ENCODE measurements around the gene KCNQ5. TPM values are rescaled to one million over a fixed set of nuclear protein-coding genes. Genes with fewer than 3 reads are reported as not detected.

Gene KCNQ5
- total RNA-seq, 1 experiment from 2014 or later, result not detected

- no peaks in the 10 kb centered on the region; the same call in 1 of the 2 replicates for H3K9me3 ChIP-seq (replicated peaks)
- H3K4me1 ChIP-seq, result no peaks in the 10 kb centered on the region
- H3K27me3 ChIP-seq, result no peaks in the 10 kb centered on the region
- no peak overlapping the region for H3K4me3 ChIP-seq
- no peak for DNase-seq
- no peak overlapping the region for H3K27ac ChIP-seq
- no peaks in the 10 kb centered on the region for H3K36me3 ChIP-seq
Measured at GRCh38 chr6:73131706-73132105, 509.8 kb downstream of the KCNQ5 start.

DNA sequence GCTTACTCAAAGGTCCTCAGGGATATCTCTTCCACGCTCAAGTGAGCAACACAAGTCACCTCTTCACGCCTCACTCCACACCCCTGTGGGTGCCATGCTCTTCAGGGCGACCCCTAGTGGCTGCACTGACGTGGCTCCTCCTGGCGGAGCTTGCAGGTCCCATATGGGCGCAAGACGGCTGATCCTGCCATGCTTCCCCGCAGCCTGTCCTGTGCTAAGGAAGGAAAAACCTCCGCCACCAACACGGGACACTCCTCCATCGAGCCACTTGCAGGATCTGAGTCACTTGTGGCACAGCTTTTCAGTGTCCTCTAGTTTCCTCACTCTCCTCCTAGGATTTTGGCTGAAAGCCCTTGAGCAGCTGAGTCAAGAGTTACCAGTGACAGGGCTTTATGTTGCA lies 512.7 kb downstream of the KCNQ5 start:
- peak; percentile 29 to 36 for DNase-seq
- no peaks in the 10 kb centered on the region; the same call in 1 of the 2 replicates for H3K9me3 ChIP-seq (replicated peaks)
- no peak overlapping the region for H3K27ac ChIP-seq
- no peaks in the 10 kb centered on the region for H3K36me3 ChIP-seq
- H3K27me3 ChIP-seq, result no peaks in the 10 kb centered on the region
- H3K4me3 ChIP-seq, result no peak overlapping the region
- no peaks in the 10 kb centered on the region for H3K4me1 ChIP-seq

DNA sequence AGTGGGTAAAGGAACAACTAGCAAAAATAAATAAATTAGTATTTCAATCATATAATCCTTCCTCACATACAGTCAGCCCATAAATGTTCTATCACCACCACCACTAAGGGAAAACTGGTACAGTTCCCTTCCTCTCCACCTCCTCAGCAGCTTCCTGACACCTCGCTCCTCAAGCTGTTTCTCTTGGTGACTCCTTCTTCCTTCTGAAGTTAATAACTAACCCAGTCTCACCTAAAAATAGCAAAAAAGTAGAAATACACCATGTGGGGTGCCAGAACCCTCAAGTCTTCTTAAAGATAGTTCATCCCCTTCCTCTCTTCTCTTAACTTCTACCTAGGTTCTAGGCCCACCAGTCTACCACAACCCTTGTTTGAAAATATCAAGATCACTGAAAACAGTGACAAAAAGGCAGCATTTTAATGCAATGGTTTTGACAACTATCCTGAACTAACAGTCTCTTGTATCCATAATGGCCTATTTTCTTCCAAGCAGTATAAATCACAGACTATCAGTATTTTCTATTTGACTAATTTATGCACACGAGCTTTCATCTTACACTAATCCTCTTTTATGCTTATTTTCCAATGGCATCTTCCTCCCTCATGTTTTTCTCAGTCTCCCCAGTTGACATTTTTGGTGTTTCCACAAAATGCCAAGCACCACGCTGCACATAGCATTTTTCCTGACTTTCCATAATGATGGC lies 518.0 kb downstream of the KCNQ5 start:
- no peak for DNase-seq
- Histone ChIP-seq H3K27me3 (no peaks in the 10 kb centered on the region), H3K4me3 (no peak overlapping the region), H3K9me3 (replicated peaks) (no peaks in the 10 kb centered on the region; the same call in 1 of the 2 replicates), H3K36me3 (no peaks in the 10 kb centered on the region), H3K27ac (no peak overlapping the region), H3K4me1 (no peaks in the 10 kb centered on the region)

- no peaks in the 10 kb centered on the region for H3K36me3 ChIP-seq
- no peaks in the 10 kb centered on the region for H3K9me3 ChIP-seq (replicated peaks)
- H3K27ac ChIP-seq, result no peak overlapping the region
- no peaks in the 10 kb centered on the region for H3K27me3 ChIP-seq
- no peak overlapping the region for H3K4me3 ChIP-seq
- H3K4me1 ChIP-seq, result no peaks in the 10 kb centered on the region
- DNase-seq, result no peak
Measured at GRCh38 chr6:73143551-73143950, 521.7 kb downstream of the KCNQ5 start.

DNA sequence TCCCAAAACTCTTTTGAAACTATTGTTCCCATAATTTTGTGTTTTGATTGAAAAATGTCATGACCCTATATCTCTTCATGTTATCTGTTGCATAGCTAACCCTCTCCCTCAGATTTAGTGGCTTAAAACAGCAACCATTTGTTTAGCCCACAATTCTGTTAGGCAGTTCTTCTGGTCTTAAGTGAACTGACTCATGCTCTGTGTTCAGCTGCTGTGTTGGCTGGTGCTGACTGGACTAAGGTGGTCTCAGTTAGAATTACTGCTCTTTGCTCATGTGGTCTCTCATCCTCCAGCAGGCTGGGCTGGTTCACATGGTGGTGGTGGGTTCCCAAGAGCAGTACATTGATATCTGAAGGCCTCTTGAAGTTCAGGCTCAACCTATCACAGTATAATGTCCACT lies 522.7 kb downstream of the KCNQ5 start:
- no peaks in the 10 kb centered on the region for H3K9me3 ChIP-seq (replicated peaks)
- H3K4me3 ChIP-seq, result no peak overlapping the region
- H3K4me1 ChIP-seq, result no peaks in the 10 kb centered on the region
- H3K27me3 ChIP-seq, result no peaks in the 10 kb centered on the region
- no peaks in the 10 kb centered on the region for H3K36me3 ChIP-seq
- H3K27ac ChIP-seq, result no peak overlapping the region
- DNase-seq, result no peak

DNA sequence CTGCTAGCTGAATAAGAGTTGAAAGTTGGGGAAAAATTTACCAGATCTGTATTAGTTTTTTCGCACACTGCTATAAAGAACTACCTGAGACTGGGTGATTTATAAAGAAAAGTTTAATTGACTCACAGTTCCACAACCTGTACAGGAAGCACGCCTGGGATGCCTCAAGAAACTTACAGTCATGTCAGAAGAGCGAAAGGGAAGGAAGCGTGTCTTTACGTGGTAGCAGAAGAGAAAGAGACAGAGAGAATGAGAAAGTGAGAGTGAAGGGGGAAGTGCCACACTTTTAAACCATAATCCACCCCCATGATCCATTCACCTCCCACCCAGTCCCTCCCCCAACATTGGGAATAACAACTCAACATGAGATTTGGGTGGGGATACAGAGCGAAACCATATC lies 523.8 kb downstream of the KCNQ5 start:
- no peaks in the 10 kb centered on the region for H3K4me1 ChIP-seq
- H3K27ac ChIP-seq, result no peak overlapping the region
- H3K4me3 ChIP-seq, result no peak overlapping the region
- H3K36me3 ChIP-seq, result no peaks in the 10 kb centered on the region
- no peak for DNase-seq
- no peaks in the 10 kb centered on the region for H3K27me3 ChIP-seq
- H3K9me3 ChIP-seq (replicated peaks), result no peaks in the 10 kb centered on the region

- Histone ChIP-seq H3K27ac (no peak overlapping the region), H3K4me1 (no peaks in the 10 kb centered on the region), H3K4me3 (no peak overlapping the region), H3K36me3 (no peaks in the 10 kb centered on the region), H3K27me3 (no peaks in the 10 kb centered on the region), H3K9me3 (replicated peaks) (no peaks in the 10 kb centered on the region)
- no peak for DNase-seq
Measured at GRCh38 chr6:73151732-73152131, 529.9 kb downstream of the KCNQ5 start.

GRCh38 chr6:73152556-73152955 lies 530.7 kb downstream of the KCNQ5 start:
- Histone ChIP-seq H3K4me1 (no peaks in the 10 kb centered on the region), H3K36me3 (no peaks in the 10 kb centered on the region), H3K27ac (no peak overlapping the region), H3K9me3 (replicated peaks) (no peaks in the 10 kb centered on the region), H3K4me3 (no peak overlapping the region), H3K27me3 (no peaks in the 10 kb centered on the region)
- no peak for DNase-seq

DNA sequence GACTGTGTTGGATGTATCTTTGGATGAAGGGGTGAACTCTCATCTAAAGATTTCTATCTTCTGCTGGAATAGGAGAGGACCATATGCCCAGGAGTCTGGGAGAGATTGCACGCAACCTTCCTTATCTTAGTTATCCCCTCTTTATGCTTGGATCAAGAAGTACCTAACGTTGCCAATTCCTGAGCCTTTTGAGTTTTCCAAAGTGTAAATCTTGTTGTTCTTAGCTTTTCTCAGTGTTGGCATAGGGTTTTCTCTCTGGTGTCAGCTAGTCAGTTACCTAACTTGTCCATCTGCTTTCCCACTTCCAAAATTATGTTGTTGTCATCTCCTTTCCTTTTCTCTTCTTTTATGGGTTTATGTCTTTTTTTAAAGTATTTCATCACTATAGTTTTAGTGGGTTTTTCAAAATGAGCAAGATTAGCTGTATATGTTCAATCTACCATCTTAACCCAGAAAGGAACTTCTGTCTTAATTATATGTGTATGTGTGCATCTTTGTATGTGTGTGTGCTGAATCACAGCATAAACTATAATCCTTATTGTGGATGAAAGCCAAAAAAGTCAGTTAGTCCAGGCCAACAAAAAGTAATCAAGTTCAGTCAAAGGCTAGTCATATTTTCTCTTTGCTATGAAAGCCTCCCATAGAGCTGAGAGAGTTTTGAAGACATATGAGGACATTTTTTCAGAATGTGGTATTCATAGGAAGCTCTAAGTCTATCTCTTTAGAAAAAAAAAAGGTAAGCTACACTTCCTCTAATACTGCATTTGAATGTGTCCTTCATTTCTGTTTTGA lies 531.3 kb downstream of the KCNQ5 start:
- H3K27ac ChIP-seq, result no peak overlapping the region
- DNase-seq, result no peak
- no peaks in the 10 kb centered on the region for H3K9me3 ChIP-seq (replicated peaks)
- no peaks in the 10 kb centered on the region for H3K27me3 ChIP-seq
- H3K4me3 ChIP-seq, result no peak overlapping the region
- no peaks in the 10 kb centered on the region for H3K36me3 ChIP-seq
- no peaks in the 10 kb centered on the region for H3K4me1 ChIP-seq

- Histone ChIP-seq H3K4me1 (no peaks in the 10 kb centered on the region), H3K36me3 (no peaks in the 10 kb centered on the region), H3K27ac (no peak overlapping the region), H3K4me3 (no peak overlapping the region), H3K27me3 (no peaks in the 10 kb centered on the region), H3K9me3 (replicated peaks) (no peaks in the 10 kb centered on the region)
- no peak for DNase-seq
Measured at GRCh38 chr6:73156793-73157767, 535.2 kb downstream of the KCNQ5 start.

DNA sequence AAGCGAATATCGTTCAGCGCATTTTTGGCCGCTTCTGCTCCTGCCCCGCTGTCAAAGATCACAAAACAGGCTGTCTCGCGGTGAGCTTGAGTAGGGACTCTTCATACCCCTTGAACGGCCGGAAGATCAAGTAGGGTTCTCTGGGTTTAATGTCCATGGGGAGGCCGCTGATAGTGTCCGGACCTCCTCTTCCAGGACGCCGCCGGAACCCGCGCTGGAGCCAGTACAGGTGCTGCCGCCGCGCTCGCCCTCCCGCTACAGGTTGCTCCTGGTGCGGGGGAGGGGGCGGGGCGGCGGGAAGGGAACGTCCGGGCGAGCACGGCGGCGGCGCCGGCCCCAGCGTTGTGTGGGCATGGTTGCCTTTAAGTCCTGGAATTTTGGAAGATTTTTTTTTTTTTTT lies 536.0 kb downstream of the KCNQ5 start:
- Histone ChIP-seq H3K4me1 (no peaks in the 10 kb centered on the region), H3K27ac (no peak overlapping the region)
- DNase-seq, result no peak

DNA sequence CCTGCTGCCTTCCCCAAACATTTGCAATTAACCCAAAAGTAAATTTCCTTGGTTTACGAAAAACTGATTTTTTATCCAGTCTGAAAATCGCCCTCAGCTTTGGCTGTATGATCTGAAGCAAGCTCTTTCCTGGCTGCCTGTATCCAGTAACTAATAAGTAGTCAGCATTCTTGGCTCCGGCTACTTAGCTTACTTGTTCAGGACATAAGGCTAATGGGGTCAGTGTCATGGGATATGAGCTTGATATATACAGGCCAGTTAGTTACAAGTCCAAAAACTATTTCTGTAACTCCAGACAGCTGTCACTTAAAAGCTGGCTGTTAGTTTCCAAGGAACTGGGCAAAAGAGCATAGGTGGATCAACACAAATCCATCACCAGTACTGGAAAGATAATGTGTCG lies 547.2 kb downstream of the KCNQ5 start:
- Histone ChIP-seq H3K9me3 (replicated peaks) (no peaks in the 10 kb centered on the region), H3K27ac (no peak overlapping the region), H3K4me3 (no peak overlapping the region), H3K4me1 (no peaks in the 10 kb centered on the region), H3K36me3 (no peaks in the 10 kb centered on the region), H3K27me3 (no peaks in the 10 kb centered on the region)
- no peak for DNase-seq

More for the DNA sequence above, 536.0 kb downstream of the KCNQ5 start:
- Histone ChIP-seq H3K36me3 (no peaks in the 10 kb centered on the region), H3K27me3 (no peaks in the 10 kb centered on the region), H3K4me3 (no peak overlapping the region), H3K9me3 (replicated peaks) (no peaks in the 10 kb centered on the region)

DNA sequence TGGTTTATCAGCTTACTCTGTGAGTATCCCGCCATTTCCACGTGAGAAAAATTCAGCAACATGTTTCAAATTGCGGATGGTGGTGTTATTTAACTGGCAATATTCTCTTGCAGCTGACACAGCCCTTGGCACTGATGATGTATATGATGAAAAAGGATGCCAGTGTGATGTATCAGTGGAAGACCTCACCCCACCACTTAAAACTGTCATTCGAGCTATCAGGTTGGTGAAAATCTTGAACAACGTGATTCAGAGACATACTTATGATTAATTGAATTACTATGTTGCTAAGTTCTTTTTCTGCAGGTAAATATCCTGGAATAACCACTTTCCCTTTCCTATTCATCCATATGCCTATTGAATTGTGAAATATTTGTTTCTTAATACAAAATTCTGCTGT lies 547.8 kb downstream of the KCNQ5 start:
- Histone ChIP-seq H3K27ac (no peak overlapping the region), H3K4me1 (no peaks in the 10 kb centered on the region), H3K4me3 (no peak overlapping the region), H3K27me3 (no peaks in the 10 kb centered on the region), H3K9me3 (replicated peaks) (no peaks in the 10 kb centered on the region), H3K36me3 (no peaks in the 10 kb centered on the region)
- DNase-seq, result no peak

- Histone ChIP-seq H3K4me3 (no peak overlapping the region), H3K36me3 (no peaks in the 10 kb centered on the region), H3K9me3 (replicated peaks) (no peaks in the 10 kb centered on the region), H3K4me1 (no peaks in the 10 kb centered on the region), H3K27me3 (no peaks in the 10 kb centered on the region; the same call in 1 of the 2 replicates), H3K27ac (no peak overlapping the region)
- DNase-seq, result no peak
Measured at GRCh38 chr6:73174646-73175045, 552.8 kb downstream of the KCNQ5 start.

- no peak overlapping the region for H3K4me3 ChIP-seq
- DNase-seq, result no peak
- no peak overlapping the region for H3K27ac ChIP-seq
- H3K27me3 ChIP-seq, result no peaks in the 10 kb centered on the region; the same call in 1 of the 2 replicates
- H3K4me1 ChIP-seq, result no peaks in the 10 kb centered on the region
- no peaks in the 10 kb centered on the region for H3K9me3 ChIP-seq (replicated peaks)
- H3K36me3 ChIP-seq, result no peaks in the 10 kb centered on the region
Measured at GRCh38 chr6:73176057-73176456, 554.2 kb downstream of the KCNQ5 start.
